ENCODE results near the gene DOCK2.

DNA sequence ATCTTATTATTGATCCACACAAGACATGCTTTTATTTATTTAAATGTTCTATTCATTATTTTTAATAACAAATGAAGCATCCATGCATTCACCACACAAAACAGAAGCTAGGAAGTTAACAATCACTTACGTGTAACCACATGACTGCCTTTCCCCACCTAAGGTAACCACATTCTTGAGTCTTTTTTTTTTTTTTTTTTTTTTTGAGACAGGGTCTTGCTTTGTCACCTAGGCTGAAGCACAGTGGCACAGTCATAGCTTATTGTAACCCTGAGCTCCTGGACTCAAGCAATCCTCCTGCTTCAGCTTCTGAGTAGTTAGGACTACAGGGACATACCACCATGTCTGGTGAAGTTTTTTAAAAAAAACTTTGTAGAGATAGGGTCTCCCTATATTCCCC is 133.0 kb downstream of the DOCK2 start:
- TF ChIP-seq, protein P1, sequence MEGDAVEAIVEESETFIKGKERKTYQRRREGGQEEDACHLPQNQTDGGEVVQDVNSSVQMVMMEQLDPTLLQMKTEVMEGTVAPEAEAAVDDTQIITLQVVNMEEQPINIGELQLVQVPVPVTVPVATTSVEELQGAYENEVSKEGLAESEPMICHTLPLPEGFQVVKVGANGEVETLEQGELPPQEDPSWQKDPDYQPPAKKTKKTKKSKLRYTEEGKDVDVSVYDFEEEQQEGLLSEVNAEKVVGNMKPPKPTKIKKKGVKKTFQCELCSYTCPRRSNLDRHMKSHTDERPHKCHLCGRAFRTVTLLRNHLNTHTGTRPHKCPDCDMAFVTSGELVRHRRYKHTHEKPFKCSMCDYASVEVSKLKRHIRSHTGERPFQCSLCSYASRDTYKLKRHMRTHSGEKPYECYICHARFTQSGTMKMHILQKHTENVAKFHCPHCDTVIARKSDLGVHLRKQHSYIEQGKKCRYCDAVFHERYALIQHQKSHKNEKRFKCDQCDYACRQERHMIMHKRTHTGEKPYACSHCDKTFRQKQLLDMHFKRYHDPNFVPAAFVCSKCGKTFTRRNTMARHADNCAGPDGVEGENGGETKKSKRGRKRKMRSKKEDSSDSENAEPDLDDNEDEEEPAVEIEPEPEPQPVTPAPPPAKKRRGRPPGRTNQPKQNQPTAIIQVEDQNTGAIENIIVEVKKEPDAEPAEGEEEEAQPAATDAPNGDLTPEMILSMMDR (IDR thresholded peaks at IDR 0.05; ENCODE audit: extremely low read depth in 1 of 2, insufficient read depth in 1 of 2, low read depth in 1 of 2, low read length in 2 of 2) = no peak
- TF ChIP-seq JUN (IDR thresholded peaks at IDR 0.05; ENCODE audit: borderline replicate concordance, insufficient read depth, insufficient read length, low read depth) (no peak), POLR2A (IDR thresholded peaks at IDR 0.05; ENCODE audit: low read depth, low read length) (no peak), POLR2AphosphoS5 (IDR thresholded peaks at IDR 0.05; ENCODE audit: insufficient read depth, low read depth, low read length) (no peak), EZH2 (IDR thresholded peaks at IDR 0.05; ENCODE audit: borderline replicate concordance, low read depth, low read length, severe bottlenecking) (no peak), FOS (IDR thresholded peaks at IDR 0.05; ENCODE audit: borderline replicate concordance, insufficient read depth, low read length) (no peak)
- TF ChIP-seq, protein P2, sequence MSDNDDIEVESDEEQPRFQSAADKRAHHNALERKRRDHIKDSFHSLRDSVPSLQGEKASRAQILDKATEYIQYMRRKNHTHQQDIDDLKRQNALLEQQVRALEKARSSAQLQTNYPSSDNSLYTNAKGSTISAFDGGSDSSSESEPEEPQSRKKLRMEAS (IDR thresholded peaks at IDR 0.05; ENCODE audit: insufficient read depth, insufficient read length) = no peak
